Forelimb muscle (tissue), 1 donor: ENCODE results near the gene SF3B2. TPM values are rescaled to one million over a fixed set of nuclear protein-coding genes. Genes with fewer than 3 reads are reported as not detected.
A peak's percentile ranks its signal among the peaks of the same experiment; 100 is the strongest.
"Not testable (repeated sequence)": the region's sequence is repeated elsewhere in the genome, so short reads cannot be mapped to it uniquely, and the experiment has no call there.

ENCODE experiments used
- DNase-seq: peaks from one replicate; pipeline ENCODE4 v3.0.0-alpha.2; 2013; ENCODE audit warnings: low read depth
- polyA plus RNA-seq: library from polyadenylated mRNA; unstranded; fragments of 120-200 nt; gene quantifications from one replicate; pipeline ENCODE4 v1.2.1, GENCODE V29; 2013; ENCODE audit not compliant: insufficient read length

SF3B2 gene, protein sequence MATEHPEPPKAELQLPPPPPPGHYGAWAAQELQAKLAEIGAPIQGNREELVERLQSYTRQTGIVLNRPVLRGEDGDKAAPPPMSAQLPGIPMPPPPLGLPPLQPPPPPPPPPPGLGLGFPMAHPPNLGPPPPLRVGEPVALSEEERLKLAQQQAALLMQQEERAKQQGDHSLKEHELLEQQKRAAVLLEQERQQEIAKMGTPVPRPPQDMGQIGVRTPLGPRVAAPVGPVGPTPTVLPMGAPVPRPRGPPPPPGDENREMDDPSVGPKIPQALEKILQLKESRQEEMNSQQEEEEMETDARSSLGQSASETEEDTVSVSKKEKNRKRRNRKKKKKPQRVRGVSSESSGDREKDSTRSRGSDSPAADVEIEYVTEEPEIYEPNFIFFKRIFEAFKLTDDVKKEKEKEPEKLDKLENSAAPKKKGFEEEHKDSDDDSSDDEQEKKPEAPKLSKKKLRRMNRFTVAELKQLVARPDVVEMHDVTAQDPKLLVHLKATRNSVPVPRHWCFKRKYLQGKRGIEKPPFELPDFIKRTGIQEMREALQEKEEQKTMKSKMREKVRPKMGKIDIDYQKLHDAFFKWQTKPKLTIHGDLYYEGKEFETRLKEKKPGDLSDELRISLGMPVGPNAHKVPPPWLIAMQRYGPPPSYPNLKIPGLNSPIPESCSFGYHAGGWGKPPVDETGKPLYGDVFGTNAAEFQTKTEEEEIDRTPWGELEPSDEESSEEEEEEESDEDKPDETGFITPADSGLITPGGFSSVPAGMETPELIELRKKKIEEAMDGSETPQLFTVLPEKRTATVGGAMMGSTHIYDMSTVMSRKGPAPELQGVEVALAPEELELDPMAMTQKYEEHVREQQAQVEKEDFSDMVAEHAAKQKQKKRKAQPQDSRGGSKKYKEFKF
- 121 TPM for polyA plus RNA-seq

DNA sequence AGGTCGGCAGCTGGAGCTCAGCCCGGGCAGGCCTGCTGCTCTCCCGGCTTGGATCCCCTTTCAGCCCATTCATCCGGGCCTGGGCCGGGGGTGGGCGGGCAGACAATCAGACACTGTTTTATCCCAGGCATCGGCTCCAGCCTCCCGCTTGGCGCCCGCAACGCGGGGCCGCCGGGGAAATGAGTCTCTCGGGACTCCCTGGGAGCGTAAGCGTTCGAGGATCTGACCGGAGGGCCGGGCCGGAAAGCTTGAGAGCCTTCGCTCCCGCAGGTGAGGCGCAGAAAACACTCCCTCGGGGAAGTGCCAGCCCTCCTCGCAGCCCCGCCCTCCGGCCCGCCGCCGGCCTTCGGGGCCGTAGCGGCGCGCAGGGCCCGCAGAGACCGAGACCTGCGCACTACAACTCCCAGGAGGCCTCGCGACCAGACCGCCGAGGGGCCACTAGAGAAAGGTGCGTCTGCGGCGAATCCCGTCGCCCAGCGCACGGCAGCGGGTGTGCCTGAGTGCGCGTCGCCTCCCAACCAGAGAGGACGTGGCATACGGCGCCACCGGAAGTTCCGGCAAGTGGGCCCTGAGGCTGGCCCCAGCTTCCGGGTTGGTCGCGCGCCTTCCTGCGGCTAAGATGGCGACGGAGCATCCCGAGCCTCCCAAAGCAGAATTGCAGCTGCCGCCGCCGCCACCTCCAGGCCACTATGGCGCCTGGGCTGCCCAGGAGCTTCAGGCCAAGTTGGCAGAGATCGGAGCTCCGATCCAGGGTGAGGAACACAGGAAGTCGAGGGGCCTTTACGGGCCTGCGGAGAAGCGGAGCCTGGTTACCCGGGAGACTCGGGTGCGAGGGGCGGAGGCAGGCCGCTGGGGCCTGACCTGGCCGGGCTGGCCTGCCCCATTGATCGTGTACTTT is at the start of gene SF3B2:
TSS of gene SF3B2 (plus strand) at position 599 of the 898 bp plus-strand sequence. CDS start at position 620, 21 bp downstream.
- DNase-seq, result peak; percentile 87

DNA sequence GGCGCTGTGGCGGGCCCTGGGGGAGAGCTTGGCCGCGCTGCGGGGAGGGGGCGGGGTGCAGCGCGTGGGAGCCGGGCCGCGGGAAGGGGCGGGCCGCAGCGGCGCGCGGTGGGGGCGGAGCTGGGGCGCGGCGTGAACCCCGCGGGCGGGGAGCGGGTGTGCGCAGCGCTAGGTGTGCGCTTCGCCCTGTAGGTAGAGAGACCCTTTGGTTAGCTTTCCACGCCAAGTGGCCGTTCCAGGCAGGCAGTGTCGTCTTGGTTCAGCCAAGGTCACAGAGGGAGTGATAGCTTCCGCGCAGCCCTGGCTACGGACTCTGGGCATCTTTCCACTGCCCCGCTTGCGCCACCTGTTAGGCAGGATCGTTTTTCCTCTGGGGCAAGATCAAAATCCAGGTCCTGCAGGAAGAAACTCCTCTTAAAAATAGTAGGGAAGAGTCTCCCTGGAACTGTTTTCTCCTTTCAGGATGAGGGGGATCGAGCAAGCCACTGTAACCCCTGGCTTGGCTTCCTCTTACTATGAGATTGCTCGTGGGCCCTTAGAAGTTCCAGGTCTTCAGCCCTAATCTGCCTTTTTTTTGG is 49.4 kb upstream of the SF3B2 start:
- no peak for DNase-seq

DNA sequence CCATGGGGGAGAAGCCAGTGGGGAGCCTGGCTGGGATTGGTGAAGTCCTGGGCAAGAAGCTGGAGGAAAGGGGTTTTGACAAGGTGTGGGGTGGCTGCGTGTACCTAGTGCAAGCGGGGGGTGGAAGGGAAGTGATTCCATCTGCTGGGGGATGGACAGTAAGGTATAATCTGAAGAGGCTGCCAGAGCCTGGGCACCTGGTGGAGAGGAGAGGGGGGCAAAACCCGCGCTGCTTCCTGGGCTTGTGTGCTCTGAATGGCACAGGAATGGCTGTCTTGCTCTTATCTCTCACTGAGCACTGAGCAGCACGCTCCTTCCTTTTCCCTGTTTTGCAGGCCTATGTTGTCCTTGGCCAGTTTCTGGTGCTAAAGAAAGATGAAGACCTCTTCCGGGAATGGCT is 48.9 kb upstream of the SF3B2 start:
- DNase-seq, result no peak

DNA sequence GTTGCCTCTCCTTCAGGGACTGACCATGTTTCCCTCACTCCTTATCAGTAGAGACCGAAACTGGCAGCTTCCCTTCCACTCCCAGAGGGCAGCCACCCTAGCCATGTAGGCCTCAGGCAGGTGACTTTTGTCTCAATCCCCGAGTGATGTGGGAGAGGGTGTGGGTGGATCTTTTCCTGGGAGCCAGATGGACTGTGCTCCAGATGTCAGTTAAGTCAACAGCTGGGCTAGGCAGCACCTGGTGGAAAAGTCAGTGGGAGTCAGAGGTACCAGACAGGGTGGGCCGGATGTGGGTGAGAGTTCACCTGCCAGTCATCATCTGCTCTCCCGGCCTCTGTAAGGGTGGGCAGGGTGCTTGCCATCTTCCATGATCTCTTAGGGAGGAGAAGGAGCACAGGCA is 48.0 kb upstream of the SF3B2 start:
- no peak for DNase-seq

DNA sequence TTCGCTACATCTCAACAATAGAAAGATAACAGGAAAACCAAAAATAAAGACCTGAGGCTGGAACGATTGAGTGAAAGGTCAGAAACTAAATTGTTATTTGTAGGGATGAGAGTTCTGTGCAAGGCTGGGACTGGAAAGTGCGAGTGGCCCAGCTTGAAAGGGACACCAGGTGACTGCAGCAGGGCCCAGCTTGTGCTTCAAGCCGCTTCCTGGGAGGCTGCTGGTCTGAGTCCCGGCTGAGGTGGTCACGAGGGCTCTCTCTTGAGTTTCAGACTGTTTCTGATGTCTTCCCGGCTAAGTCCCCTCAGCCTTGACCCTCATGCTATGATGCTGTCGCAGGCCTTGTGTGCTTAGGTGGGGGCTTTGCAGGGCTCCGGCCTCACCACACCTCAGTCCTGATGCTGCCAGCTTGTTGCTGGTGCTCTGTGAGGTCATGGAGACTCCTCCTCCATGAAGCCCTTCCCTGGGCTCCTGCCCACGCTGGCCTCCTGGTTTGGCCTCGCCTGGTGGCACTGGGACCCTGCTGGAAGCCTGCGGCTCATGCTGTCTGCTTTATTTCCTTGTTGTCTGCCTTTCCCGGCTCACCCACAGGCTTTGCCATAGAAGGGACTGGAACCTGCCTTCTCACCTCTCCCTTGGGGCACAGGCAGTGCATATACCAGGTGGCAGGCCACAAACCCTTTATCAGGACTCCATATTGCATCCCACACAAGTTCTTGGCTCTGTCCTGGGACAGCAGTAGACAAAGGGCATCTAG is 45.9 kb upstream of the SF3B2 start:
- no peak for DNase-seq

DNA sequence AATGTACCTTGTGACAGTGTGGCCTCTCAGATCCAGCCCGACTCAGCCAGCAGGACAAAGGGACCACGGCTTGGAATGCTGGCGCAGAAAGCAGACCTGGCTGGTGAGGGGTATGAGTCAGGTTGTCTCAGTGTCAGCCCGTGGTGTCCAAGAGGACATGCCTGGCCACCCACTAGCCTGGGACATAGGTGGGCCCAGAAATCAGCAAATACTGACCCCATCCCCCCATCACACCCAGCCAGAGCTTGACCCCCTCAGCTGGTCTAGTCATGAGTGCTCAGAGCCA is 45.3 kb upstream of the SF3B2 start:
- DNase-seq, result no peak

DNA sequence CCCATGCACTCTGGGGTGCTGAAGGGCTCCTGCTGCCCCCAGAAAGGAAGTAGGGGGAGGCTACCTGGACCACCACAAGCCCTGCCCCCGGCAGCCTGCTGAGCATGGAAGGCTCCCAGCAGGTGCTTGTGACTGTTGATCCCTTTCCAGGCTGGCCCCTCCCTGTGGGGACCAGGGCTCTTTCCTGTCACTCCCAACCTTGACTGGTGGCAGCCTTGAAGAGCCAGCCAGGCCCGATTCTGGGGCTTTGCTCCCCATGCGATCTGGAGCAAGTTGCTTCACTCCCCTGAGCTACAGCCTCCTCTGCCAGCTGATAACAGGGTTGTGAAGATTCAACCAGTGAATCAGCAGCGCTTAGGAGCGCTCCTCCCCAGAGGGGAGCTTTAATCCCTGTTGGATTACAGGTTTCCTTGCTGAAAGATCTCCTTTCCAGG is 44.9 kb upstream of the SF3B2 start:
- DNase-seq, result no peak

DNA sequence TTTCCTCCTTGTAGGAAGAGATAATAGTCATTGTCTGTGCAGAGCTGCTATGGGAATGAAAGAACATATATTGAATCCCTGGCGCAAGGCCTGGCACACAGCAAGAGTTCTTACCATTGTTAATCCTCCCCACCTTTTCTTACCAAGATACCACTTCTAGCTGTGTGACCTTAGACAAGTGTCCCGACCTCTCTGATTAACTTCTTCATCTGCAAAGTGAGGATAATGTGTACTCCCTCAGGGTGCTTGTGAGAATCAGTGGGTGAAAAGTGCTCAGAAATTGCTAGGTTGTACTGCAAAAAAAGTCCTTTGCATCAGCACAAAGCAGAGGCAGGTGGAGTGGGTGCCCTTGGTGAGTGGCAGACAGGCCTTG is 44.1 kb upstream of the SF3B2 start:
- DNase-seq, result no peak

DNA sequence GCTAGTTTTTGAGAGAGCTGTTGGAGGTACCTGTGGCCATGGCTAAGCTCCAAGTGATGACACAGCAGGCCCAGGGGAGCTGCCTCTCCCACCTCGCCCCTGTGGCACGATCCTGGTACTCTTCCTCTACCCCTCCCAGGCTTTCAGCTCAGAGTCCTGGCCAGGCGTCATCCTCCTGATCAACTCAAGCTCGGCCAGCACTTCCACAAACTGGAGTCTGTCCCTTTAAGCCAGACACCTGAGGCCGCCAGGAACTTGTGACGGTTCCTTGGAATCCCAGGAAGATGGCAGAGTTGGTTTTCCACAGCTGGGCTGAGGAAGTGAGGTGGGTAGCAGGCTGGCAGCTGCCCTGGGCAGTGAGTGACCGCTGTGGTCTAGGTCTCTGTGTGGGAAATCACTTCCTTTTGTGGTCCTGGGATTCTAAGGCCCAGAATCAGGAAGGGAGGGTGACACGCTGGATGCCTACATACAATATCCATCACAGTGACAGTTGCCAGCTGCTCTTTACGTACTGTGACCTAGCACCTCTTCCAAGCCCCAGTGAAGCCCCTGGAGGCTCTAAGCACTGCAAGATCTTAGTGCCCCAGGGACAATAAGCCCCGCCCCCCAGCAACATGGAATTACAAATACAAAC is 43.6 kb upstream of the SF3B2 start:
- DNase-seq, result no peak

DNA sequence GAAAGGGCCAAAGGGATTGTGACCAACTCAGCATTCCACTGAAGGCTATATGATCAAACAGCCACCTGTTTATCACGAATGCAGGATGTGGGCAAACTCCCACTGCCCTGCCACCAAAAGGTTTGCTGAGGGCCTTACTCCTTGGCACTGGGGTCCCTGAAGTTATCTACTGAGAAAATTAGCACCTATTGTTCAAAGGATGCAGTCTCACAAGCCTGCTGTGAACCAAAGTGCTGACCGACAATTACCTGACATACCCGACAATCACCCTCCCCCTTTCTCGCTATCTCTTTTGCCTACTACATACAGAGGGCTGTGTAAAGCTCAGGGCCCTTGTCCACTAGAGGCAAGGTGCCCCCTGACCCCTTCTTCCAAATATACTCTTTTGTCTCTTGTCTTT is 42.1 kb upstream of the SF3B2 start:
- DNase-seq, result not testable (repeated sequence)

DNA sequence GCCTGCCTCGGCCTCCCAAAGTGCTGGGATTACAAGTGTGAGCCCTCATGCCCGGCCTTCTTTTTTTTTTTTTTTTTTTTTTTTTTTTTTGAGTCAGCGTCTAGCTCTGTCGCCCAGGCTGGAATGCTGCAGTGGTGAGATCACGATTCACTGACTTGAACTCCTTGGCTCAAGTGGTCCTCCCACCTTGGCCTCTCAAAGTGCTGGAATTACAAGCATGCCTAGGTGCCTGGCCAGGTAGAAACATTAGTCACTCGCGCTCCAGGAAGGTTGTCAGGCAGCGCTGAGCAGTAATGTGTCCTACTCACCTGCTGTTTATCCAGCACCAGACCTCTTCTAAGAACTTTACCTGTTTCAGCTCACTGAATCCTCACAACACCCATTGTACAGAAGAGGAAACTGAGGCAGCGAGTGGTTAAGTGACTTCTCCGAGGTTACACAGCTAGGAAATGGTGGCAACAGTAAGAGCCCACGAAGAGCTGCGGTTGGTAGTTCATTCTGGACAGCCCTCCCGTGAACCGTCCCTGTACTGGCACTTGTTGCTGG is 40.9 kb upstream of the SF3B2 start:
- DNase-seq, result no peak

DNA sequence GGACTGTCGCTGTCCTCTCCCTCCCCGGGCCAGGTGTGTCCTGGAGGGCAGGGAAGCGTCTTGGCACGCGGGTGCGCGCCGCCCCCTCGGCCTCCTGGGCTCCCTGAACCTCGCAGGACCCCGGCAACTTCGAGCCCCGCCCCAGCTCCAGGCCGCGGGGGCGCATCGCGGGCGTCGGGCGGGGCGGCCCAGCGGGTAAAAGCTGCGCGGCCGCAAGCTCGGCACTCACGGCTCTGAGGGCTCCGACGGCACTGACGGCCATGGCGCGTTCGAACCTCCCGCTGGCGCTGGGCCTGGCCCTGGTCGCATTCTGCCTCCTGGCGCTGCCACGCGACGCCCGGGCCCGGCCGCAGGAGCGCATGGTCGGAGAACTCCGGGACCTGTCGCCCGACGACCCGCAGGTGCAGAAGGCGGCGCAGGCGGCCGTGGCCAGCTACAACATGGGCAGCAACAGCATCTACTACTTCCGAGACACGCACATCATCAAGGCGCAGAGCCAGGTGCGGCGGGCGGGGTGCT is 40.3 kb upstream of the SF3B2 start, which contains the start of gene CST6:
TSS of gene CST6 (plus strand) at position 224 of the 519 bp plus-strand sequence. CDS start at position 261, 37 bp downstream.
- DNase-seq, result no peak

DNA sequence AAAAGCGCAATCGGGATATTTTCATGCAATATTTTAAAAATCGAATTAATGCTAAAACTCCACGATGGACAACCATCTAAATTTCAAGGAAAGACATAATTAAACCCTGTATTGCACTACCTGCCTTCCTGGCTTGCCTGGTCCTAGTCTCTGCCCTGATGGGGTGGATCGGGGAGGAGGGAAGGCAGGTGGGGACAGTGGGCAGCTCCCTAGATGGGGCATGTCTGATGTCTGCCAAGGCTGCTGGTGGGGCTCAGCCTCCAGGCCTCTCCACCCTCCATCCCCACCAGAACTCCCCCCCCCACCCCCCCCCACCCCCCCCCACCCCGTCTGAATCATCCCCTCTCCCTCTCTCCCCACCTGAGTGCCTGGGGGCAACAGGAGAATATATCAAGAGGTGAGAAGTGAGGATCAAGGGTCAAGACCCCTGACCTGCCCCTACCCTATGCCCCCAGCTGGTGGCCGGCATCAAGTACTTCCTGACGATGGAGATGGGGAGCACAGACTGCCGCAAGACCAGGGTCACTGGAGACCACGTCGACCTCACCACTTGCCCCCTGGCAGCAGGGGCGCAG is 39.7 kb upstream of the SF3B2 start:
- DNase-seq, result no peak

DNA sequence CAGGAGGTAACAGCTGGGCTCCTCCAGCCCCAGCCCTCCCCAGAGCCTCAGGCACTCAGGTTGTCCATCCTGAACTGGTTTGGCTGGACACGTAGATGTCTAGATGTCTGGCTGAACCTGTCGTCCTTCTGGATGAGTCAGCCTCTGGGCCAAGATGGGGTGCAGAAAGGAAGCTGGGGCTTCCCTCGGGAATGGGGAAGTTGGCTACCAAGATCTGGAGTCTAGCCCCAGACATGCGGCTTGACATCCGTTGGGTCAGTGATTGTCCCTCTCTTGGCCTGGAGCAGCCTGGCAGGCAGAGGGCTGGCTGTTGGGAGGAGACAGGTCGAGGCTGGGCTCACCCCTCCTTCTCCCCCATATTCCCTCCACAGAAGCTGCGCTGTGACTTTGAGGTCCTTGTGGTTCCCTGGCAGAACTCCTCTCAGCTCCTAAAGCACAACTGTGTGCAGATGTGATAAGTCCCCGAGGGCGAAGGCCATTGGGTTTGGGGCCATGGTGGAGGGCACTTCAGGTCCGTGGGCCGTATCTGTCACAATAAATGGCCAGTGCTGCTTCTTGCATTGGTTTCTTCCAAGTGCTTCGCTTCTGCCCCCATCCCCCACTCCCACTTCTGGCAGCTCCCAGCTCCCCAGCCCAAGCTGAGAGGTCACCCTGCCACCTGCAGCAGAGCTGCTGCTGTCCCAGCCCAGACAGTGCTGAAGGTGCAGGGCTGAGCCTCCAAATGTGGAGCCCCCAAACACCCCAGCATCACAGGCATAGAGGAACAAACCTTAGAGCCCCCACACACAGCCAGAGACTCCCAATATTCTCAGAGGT is 39.0 kb upstream of the SF3B2 start:
- no peak for DNase-seq

DNA sequence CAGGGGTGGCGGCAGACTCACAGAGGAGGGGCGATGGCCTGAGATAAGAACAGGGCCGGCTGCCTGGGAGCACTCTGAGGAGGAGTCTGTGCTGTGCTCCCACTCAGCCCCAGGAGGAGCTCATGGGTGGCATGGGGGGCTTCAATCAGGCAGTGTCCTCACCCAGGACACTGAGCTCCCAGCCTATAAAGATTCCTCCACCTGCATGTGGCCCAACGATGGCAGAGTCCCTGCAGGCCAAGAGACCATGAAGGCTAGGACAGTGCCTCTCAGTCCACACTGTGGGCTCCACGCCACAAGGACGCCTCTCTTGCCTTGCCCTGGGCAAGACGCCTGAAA is 38.4 kb upstream of the SF3B2 start:
- no peak for DNase-seq

DNA sequence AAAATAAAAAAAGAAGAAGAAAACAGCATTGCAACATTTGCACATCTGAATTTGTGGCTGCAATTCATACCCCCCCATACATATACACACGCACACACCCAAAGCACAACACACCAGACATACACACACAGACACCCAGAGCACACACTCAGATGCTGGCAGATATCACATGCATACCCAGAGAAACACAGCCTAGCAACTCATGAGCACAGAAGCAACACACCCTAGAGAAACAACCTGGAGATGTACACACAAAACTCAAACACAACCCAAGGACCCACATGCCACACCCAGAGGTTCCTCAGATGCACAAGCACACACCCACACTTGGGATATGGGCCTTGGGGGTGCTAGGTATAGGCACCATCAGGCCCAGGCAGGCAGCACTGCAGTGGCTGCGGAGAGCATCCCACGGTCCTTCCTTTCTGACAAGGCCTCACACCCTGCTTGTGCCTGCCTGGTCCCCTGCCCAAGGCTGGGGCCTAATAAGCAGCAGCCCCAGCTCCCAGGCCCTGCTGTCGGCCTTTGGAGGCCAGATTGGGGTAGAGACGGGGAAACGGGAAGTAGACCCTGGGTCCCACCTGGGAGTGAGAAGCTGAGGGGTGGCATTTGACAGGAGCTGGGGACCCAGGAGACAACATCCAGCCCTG is 37.2 kb upstream of the SF3B2 start:
- no peak for DNase-seq

DNA sequence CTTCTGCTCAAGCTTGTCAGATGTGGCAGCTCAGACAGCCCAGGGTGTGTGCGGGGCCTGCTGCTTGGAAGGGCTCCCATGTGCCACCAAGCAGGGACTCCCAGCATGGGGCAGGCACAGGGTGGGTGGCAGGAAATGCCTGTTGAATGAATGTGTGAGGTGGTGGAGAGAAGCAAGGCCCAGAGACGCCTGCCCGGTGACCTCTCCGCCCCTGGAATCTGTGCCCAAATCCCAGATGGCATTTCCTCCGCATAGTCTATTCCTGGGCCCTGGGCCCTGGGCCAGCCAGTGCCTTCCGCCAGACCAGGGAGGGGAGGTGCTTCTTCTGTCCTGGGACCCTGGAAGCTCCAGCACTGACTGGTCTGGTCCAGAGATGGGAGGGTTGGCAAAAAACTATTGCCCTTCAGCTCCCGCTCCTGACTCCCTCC is 36.7 kb upstream of the SF3B2 start:
- no peak for DNase-seq
